Measurements from ENCODE around the gene NAA40. TPM values are rescaled to one million over a fixed set of nuclear protein-coding genes. Genes with fewer than 3 reads are reported as not detected.

NAA40 gene
- polyA plus RNA-seq, 1 donor, result 22.0 TPM

- peaks cover 15% of the 10 kb centered on the region for H3K4me1 ChIP-seq (ENCODE audit: control insufficient read depth, insufficient read depth, low read length)
- H3K36me3 ChIP-seq (ENCODE audit: control insufficient read depth, insufficient read depth, low read length), result peaks cover 54% of the 10 kb centered on the region
- WGBS (ENCODE audit: insufficient coverage, low lambda C conversion rate), result no CpG with 5 or more reads among the region's 22 CpGs
- no peak for DNase-seq
- no peaks in the 10 kb centered on the region for H3K27me3 ChIP-seq (ENCODE audit: control insufficient read depth, insufficient read depth, low read length)
- no peaks in the 10 kb centered on the region for H3K9me3 ChIP-seq (ENCODE audit: control insufficient read depth, low read depth, low read length)
- H3K27ac ChIP-seq (ENCODE audit: low read length), result no peak overlapping the region
- H3K4me3 ChIP-seq (ENCODE audit: low read length), result no peak overlapping the region
Measured at GRCh38 chr11:63911876-63912275, 26.9 kb upstream of the NAA40 start.

DNA sequence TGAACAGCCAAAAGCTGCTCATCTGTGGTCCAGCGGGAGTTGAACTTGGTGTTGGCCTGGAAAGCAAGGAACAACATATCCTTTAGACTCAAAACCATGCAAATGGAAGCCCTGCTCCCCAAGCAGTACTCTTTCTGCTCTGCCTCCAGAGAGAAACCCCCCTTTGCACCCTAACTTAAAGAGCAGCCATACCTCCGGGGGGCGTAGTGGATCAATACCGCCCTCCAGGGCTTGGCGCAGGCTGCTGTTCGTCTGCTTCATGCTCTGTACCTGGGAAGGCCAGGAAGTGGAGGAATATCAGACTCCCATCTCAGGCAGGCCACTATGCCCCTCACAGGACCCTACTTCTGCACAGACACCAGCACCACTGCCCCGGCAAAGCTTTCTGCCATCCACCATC lies 26.1 kb upstream of the NAA40 start:
- no peak overlapping the region for H3K4me3 ChIP-seq (ENCODE audit: low read length)
- DNase-seq, result no peak
- peaks cover 19% of the 10 kb centered on the region for H3K4me1 ChIP-seq (ENCODE audit: control insufficient read depth, insufficient read depth, low read length)
- H3K27me3 ChIP-seq (ENCODE audit: control insufficient read depth, insufficient read depth, low read length), result no peaks in the 10 kb centered on the region
- no peaks in the 10 kb centered on the region for H3K9me3 ChIP-seq (ENCODE audit: control insufficient read depth, low read depth, low read length)
- whole genome bisulfite sequencing (ENCODE audit: insufficient coverage, low lambda C conversion rate), result no CpG with 5 or more reads among the region's 7 CpGs
- H3K36me3 ChIP-seq (ENCODE audit: control insufficient read depth, insufficient read depth, low read length), result peaks cover 46% of the 10 kb centered on the region
- H3K27ac ChIP-seq (ENCODE audit: low read length), result no peak overlapping the region

- no peak overlapping the region for H3K27ac ChIP-seq (ENCODE audit: low read length)
- H3K36me3 ChIP-seq (ENCODE audit: control insufficient read depth, insufficient read depth, low read length), result peaks cover 33% of the 10 kb centered on the region
- peaks cover under 1% of the 10 kb centered on the region for H3K9me3 ChIP-seq (ENCODE audit: control insufficient read depth, low read depth, low read length)
- no CpG with 5 or more reads among the region's 34 CpGs for WGBS (ENCODE audit: insufficient coverage, low lambda C conversion rate)
- DNase-seq, result no peak
- no peaks in the 10 kb centered on the region for H3K27me3 ChIP-seq (ENCODE audit: control insufficient read depth, insufficient read depth, low read length)
- H3K4me3 ChIP-seq (ENCODE audit: low read length), result no peak overlapping the region
- peaks cover 30% of the 10 kb centered on the region for H3K4me1 ChIP-seq (ENCODE audit: control insufficient read depth, insufficient read depth, low read length)
Measured at GRCh38 chr11:63913866-63914830, 24.7 kb upstream of the NAA40 start.

DNA sequence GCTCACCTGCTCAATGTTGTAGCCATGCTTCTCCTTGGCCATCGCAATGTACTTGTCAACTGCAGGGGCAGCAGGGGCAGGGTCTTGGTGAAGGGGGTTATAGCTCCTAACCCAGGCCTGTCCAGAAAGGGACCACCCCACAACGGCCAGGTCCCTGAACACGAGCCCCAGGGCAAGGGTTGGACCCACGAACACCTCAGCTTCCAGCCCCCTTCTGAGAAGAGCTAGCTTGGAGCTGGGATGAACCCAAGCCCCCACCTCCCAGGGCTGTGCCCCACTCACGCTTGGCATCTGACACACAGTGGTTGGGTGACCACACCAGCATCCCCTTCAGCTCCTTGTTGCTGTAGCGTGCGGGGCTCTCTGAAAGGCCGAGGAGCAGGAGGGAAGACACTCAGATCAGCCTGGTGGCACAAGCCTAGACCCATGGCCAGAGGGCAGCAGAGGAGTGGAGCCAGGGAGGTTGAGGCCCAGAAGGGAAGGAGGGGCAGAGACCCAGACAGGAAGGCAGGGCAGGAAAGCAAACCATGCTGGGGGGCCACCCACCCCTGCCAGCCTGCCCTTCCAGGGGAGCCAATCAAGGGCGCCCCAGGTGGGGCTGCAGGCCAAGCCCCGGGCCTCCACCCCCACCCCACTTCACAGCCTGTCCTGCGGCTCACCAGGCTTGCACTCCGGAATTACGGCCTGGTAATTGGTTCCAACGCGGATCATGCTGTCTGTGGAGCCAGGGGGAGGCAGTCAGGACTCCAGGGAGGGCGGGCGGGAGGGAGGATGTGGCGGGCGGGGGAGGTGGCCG lies 23.7 kb upstream of the NAA40 start:
- Histone ChIP-seq H3K4me1 (ENCODE audit: control insufficient read depth, insufficient read depth, low read length) (peaks cover 39% of the 10 kb centered on the region), H3K27ac (ENCODE audit: low read length) (no peak overlapping the region), H3K9me3 (ENCODE audit: control insufficient read depth, low read depth, low read length) (peaks cover 2% of the 10 kb centered on the region), H3K27me3 (ENCODE audit: control insufficient read depth, insufficient read depth, low read length) (no peaks in the 10 kb centered on the region), H3K36me3 (ENCODE audit: control insufficient read depth, insufficient read depth, low read length) (peaks cover 25% of the 10 kb centered on the region), H3K4me3 (ENCODE audit: low read length) (no peak overlapping the region)
- DNase-seq, result no peak
- no CpG with 5 or more reads among the region's 20 CpGs for WGBS (ENCODE audit: insufficient coverage, low lambda C conversion rate)

- H3K4me3 ChIP-seq (ENCODE audit: low read length), result peak overlapping the region; percentile 62
- peaks cover 18% of the 10 kb centered on the region for H3K36me3 ChIP-seq (ENCODE audit: control insufficient read depth, insufficient read depth, low read length)
- H3K9me3 ChIP-seq (ENCODE audit: control insufficient read depth, low read depth, low read length), result peaks cover 2% of the 10 kb centered on the region
- no peaks in the 10 kb centered on the region for H3K27me3 ChIP-seq (ENCODE audit: control insufficient read depth, insufficient read depth, low read length)
- WGBS (ENCODE audit: insufficient coverage, low lambda C conversion rate), result no CpG with 5 or more reads among the region's 56 CpGs
- DNase-seq, result peak in 1 of 2 donors; percentile 43
- H3K4me1 ChIP-seq (ENCODE audit: control insufficient read depth, insufficient read depth, low read length), result peaks cover 51% of the 10 kb centered on the region
- H3K27ac ChIP-seq (ENCODE audit: low read length), result no peak overlapping the region
Measured at GRCh38 chr11:63915961-63916836, 22.6 kb upstream of the NAA40 start.

DNA sequence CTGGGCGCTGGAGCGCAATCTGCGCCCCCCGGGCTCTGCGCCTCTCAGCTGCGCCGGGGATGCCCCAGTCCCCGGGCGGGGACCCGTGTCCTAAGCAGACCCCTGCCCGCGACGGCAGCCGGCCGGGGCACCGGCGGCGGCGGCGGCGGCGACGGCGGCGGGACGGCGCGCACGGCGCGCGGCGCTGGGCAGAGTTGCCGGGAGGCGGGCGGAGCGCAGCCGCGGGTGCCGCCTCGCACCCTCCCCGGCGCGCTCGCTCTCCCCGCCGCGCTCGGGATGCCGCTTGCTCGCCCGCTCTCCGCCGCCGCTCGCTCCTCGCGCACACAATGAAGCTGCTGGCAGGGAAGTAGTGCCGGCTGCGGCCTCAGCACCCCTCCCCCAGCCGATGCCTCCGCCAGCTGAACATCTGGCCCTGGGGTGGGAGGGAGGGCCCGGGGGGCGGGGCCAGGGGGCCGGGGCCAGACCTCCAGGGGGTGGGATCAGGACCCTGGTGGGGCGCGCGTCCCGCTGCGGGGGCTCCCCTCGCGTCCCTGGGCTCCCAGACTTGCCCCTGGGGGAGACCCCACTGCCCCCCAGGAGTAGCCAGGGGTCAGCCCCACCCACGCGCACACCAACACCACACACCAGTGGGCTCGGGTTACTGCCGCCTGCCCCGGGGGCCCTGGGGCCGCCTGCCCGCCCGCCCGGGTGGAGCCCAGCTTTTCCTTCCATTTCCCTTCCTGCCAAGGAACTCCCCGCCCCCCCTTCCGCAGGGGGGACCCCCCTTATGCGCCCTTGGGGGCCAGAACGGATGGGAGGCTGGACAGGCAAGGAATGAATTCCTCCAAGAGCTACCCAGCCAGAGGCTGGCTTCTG lies 21.7 kb upstream of the NAA40 start, which contains the start of gene RCOR2:
RCOR2 (minus strand) TSS at position 328 of the 855 bp plus-strand sequence. CDS start 708 bp downstream, outside the sequence.
- WGBS (ENCODE audit: insufficient coverage, low lambda C conversion rate), result no CpG with 5 or more reads among the region's 85 CpGs
- Histone ChIP-seq H3K4me3 (ENCODE audit: low read length) (peak within 1 kb of the TSS; percentile 62), H3K36me3 (ENCODE audit: control insufficient read depth, insufficient read depth, low read length) (peaks cover 15% of the 10 kb centered on the region), H3K9me3 (ENCODE audit: control insufficient read depth, low read depth, low read length) (peaks cover 2% of the 10 kb centered on the region), H3K4me1 (ENCODE audit: control insufficient read depth, insufficient read depth, low read length) (peaks cover 52% of the 10 kb centered on the region), H3K27me3 (ENCODE audit: control insufficient read depth, insufficient read depth, low read length) (no peaks in the 10 kb centered on the region), H3K27ac (ENCODE audit: low read length) (peak within 1 kb of the TSS; percentile 85)
- DNase-seq, result peak in 1 of 2 donors; percentile 80

DNA sequence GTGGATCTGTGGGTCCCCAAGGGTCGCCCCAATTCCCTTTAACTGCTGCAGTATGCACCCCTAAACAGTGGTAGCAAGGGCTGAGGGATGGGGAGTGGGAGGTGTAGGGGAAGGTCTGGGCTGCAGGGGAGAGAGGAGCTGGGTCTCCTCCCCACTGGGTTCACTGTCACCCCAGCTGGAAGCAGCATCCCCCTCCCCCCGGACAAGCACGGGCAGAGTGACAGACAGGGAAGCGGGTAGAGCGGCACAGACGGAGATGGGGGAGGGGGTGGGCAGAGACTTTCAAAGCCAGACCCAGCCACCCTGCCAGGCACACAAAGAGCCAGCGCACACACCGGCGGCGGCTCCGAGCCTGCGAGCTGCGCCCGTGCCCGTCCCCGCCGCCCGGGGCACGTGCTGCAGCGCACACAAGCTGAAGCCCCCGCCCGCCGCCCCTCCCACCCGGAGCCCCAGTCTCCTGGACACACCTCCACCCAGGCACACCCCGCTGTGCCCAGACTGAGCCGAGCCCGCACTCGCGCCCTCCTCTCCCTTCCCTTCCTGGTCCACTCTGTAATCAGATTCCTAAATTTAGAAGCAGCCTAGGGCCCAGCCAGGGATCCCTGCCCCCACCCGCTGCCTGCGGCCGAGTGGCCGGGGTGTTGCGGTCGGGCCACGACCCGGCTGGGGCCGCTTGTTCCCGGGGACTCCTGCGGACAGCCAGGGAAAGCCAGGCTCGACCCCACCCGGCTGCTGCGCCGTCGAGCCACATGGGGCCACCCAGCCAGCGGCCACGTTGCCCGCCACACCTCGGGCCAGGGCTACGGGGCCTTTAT lies 20.9 kb upstream of the NAA40 start:
- Histone ChIP-seq H3K9me3 (ENCODE audit: control insufficient read depth, low read depth, low read length) (peaks cover 2% of the 10 kb centered on the region), H3K4me1 (ENCODE audit: control insufficient read depth, insufficient read depth, low read length) (peaks cover 52% of the 10 kb centered on the region), H3K27ac (ENCODE audit: low read length) (peak overlapping the region; percentile 85), H3K4me3 (ENCODE audit: low read length) (peak overlapping the region; percentile 49), H3K36me3 (ENCODE audit: control insufficient read depth, insufficient read depth, low read length) (peaks cover 11% of the 10 kb centered on the region), H3K27me3 (ENCODE audit: control insufficient read depth, insufficient read depth, low read length) (no peaks in the 10 kb centered on the region)
- peak in 1 of 2 donors; percentile 67 for DNase-seq
- no CpG with 5 or more reads among the region's 50 CpGs for WGBS (ENCODE audit: insufficient coverage, low lambda C conversion rate)

- peak overlapping the region; percentile 42 for H3K4me3 ChIP-seq (ENCODE audit: low read length)
- 0% methylated on average over 1 of the region's 9 CpGs for whole genome bisulfite sequencing (ENCODE audit: insufficient coverage, low lambda C conversion rate)
- peak in 1 of 2 donors; percentile 64 for DNase-seq
- peak overlapping the region; percentile 85 for H3K27ac ChIP-seq (ENCODE audit: low read length)
- peaks cover 10% of the 10 kb centered on the region for H3K36me3 ChIP-seq (ENCODE audit: control insufficient read depth, insufficient read depth, low read length)
- peaks cover 2% of the 10 kb centered on the region for H3K9me3 ChIP-seq (ENCODE audit: control insufficient read depth, low read depth, low read length)
- H3K27me3 ChIP-seq (ENCODE audit: control insufficient read depth, insufficient read depth, low read length), result no peaks in the 10 kb centered on the region
- H3K4me1 ChIP-seq (ENCODE audit: control insufficient read depth, insufficient read depth, low read length), result peaks cover 52% of the 10 kb centered on the region
Measured at GRCh38 chr11:63918507-63919191, 20.2 kb upstream of the NAA40 start.
